ENCODE results near the gene CYBA. TPM values are rescaled to one million over a fixed set of nuclear protein-coding genes. Genes with fewer than 3 reads are reported as not detected.

Gene CYBA
- total and polyA plus RNA-seq, 10 of the 15 experiments (the other 5 are each of a cell fraction or from before 2014, with no cell fraction given): 0.55 to 598 (median 258) TPM

GRCh38 chr16:88643644-88643932 lies 7.3 kb downstream of the CYBA start:
- in situ Hi-C loops (cut with MboI): no loop called here
- Histone ChIP-seq H4K20me1 (ENCODE audit: control insufficient read depth, insufficient read depth) (0 out of 2 replicates have a peak, but pooled peaks cover 7% of the 10 kb centered on the region), H3K79me2 (ENCODE audit: control insufficient read depth, insufficient read depth, low read length) (peaks cover 15% of the 10 kb centered on the region), H3K27me3 (replicated peaks in 1 of 2; ENCODE audit: control insufficient read depth in 2 of 2, insufficient read depth in 2 of 2, low read length in 1 of 2) (peaks cover 10 to 13% of the 10 kb centered on the region in 2 experiments), H3K4me3 (no peak overlapping the region), H3K4me1 (ENCODE audit: control insufficient read depth, insufficient read depth, low read length) (peaks cover 16% of the 10 kb centered on the region), H3K9ac (ENCODE audit: control insufficient read depth, insufficient read depth, low read length) (no peak overlapping the region), H3K36me3 (ENCODE audit: control insufficient read depth in 2 of 2, insufficient read depth in 2 of 2, low read length in 1 of 2) (peaks cover 2 to 4% of the 10 kb centered on the region in 2 experiments; a peak in 2 of 4 replicates), H2AFZ (ENCODE audit: control insufficient read depth, low read depth, low read length) (no peak overlapping the region), H3K9me3 (replicated peaks; ENCODE audit: control insufficient read depth, insufficient read depth, low read length) (no peaks in the 10 kb centered on the region), H3K27ac (ENCODE audit: control insufficient read depth, insufficient read depth) (no peak overlapping the region), H3K4me2 (ENCODE audit: control insufficient read depth, insufficient read depth) (no peak overlapping the region)
- intact Hi-C loops (cut with micrococcal nuclease; ENCODE audit: unreplicated experiment): no loop called here
- no peak for FAIRE-seq
- ChIA-PET RAD21 (ENCODE audit: unreplicated experiment) (no interaction called here), SMC1A (ENCODE audit: uncharacterized antibody, unreplicated experiment) (no interaction called here), CTCF (no interaction called here), POLR2A (no interaction called here)
- WGBS (ENCODE audit: insufficient coverage, insufficient replicate concordance, low lambda C conversion rate, missing lambda C conversion rate): 68% methylated on average over 8 of the region's 9 CpGs
- no TSS peak for BruUV-seq (replicated peaks)
- DNase-seq (ENCODE audit: low read depth, low spot score): no peak
- TF ChIP-seq CHD2 (IDR thresholded peaks at IDR 0.05; ENCODE audit: borderline replicate concordance, low read depth, low read length) (no peak), CHD1 (IDR thresholded peaks at IDR 0.05; ENCODE audit: low read depth, low read length) (no peak), PKNOX1 (IDR thresholded peaks at IDR 0.05) (no peak), MYB (IDR thresholded peaks at IDR 0.05; ENCODE audit: borderline replicate concordance, low read depth, low read length) (no peak), IRF5 (IDR thresholded peaks at IDR 0.05; ENCODE audit: borderline replicate concordance) (no peak), CBFB (IDR thresholded peaks at IDR 0.05; ENCODE audit: low read depth) (no peak), CTCF (IDR thresholded peaks at IDR 0.05 in 2 of 3, conservative IDR thresholded peaks at IDR 0.05 in 1 of 3; ENCODE audit: control insufficient read depth in 2 of 3, extremely low read depth in 1 of 3, insufficient read depth in 1 of 3, low read depth in 3 of 3, low read length in 3 of 3) (no peak), KDM1A (IDR thresholded peaks at IDR 0.05; ENCODE audit: borderline replicate concordance) (no peak)
- ATAC-seq: no peak

Data from GM12878 (cell line).